Heart left ventricle (tissue), 16 donors: ENCODE measurements around the gene LIN7C. TPM values are rescaled to one million over a fixed set of nuclear protein-coding genes. Genes with fewer than 3 reads are reported as not detected.

ENCODE experiments used
- ATAC-seq, 4 donors: fragments of 200-7000 bp; cut with Tn5 transposase; one replicate each; pipeline ENCODE4 v1.9.1; 2020 to 2022; ENCODE audit warnings: moderate library complexity in 4 of 4, mild to moderate bottlenecking in 3 of 4, moderate number of reproducible peaks in 1 of 4
- DNase-seq, 5 donors: peaks; one replicate each; pipeline ENCODE4 v3.0.0-alpha.2; 2020
- H3K27ac ChIP-seq, 12 donors: fragments of 200-600 bp; sonication (generic) in 4 of 12; one replicate each; pipeline versions ENCODE4 v1.5.0 to v1.8.0; 2016 to 2022; ENCODE audit warnings: mild to moderate bottlenecking in 2 of 12
- H3K27me3 ChIP-seq, 9 donors: fragments of 200-600 bp; sonication (generic) in 2 of 9; one replicate each; pipeline versions ENCODE4 v1.5.1 to v1.8.0; 2016 to 2022; ENCODE audit warnings: mild to moderate bottlenecking in 3 of 9
- H3K36me3 ChIP-seq, 9 donors: fragments of 200-600 bp; sonication (generic) in 2 of 9; one replicate each; pipeline versions ENCODE4 v1.5.0 to v1.8.0; 2018 to 2022; ENCODE audit warnings: mild to moderate bottlenecking in 2 of 9
- H3K4me1 ChIP-seq, 12 donors: fragments of 200-600 bp; sonication (generic) in 4 of 12; one replicate each; pipeline versions ENCODE4 v1.5.0 to v1.8.0; 2016 to 2022; ENCODE audit warnings: mild to moderate bottlenecking in 3 of 12
- H3K4me3 ChIP-seq, 12 donors: fragments of 200-600 bp; sonication (generic) in 4 of 12; one replicate each; pipeline versions ENCODE4 v1.5.0 to v1.8.0; 2017 to 2022; ENCODE audit warnings: mild to moderate bottlenecking in 9 of 12, moderate library complexity in 4 of 12
- H3K9me3 ChIP-seq, 12 donors: fragments of 200-600 bp; sonication (generic) in 4 of 12; one replicate each; pipeline versions ENCODE4 v1.5.0 to v1.8.0; 2016 to 2022; ENCODE audit warnings: mild to moderate bottlenecking in 1 of 12
- CTCF ChIP-seq, 12 donors: fragments of 200-600 bp; sonication (generic) in 4 of 12; IDR thresholded peaks; one replicate each; pipeline versions ENCODE4 v1.5.0 to v1.8.0; 2018 to 2022; ENCODE audit warnings: antibody characterized with exemption in 12 of 12, mild to moderate bottlenecking in 5 of 12
- POLR2A ChIP-seq, 2 donors: fragments of 450-650 bp; IDR thresholded peaks; one replicate each; pipeline ENCODE4 v1.6.1; 2017; ENCODE audit warnings: antibody characterized with exemption in 2 of 2, mild to moderate bottlenecking in 2 of 2, moderate library complexity in 2 of 2
- WGBS, 4 donors: extraction: QIAGEN DNeasy Blood & Tissue Kit in 2 of 4; methylation state at CpG; one replicate each; pipeline versions ENCODE4 v1.1.5 to v1.1.7; 2013 to 2018; 5-methylcytosine and 5-hydroxymethylcytosine counted together
- intact Hi-C, 10 donors: fragments of 100-400 bp; cut with DNase I; formaldehyde crosslinking; loops; one replicate each; pipeline versions ENCODE4 v1.11.1 to v1.14.2; 2022
- polyA plus RNA-seq, 2 donors: library from polyadenylated mRNA; stranded (reverse); fragments of 200-250 nt; gene quantifications; one replicate each; pipeline ENCODE4 v1.2.3, GENCODE V29; 2013
- total RNA-seq, 9 donors: library from RNA; depleted of rRNA in 2 of 9; stranded (reverse); fragments of >200 nt in 2 of 9; fragmentation: NEBNext Ultra II Directional in 3 of 9; extraction: Animal tissue kit (Norgen Biotek cat#: 25700) in 3 of 9; gene quantifications; one replicate each; pipeline versions ENCODE4 v1.1.0 to v1.2.4, GENCODE V29; 2016 to 2023
- donor health status: ischemic (EF 13 %, LVEDD 7.1; RV severe dilation, severe dysfunction).
- donor health status: healthy with polysubstance abuse.
- donor health status: DM: no; HTN: yes; CAD: no.
- donor health status: DM: no; HTN: no; CAD: no.
- donor health status: ischemic (EF 25% LVEDD 6.9; RV normal size, moderate dysfunction).
- donor health status: ischemic (EF 25% LVEDD 5.7; RV mildly dilated, moderate dysfunction).
- donor health status: healthy.
- donor health status: DM: yes; HTN: yes; CAD: no.
- donor health status: ischemic (EF 35%, LVEDD 5.7; RV mildly dilated, moderate dysfunction).
- donor health status: nonischemic (EF 11% LVEDD 7.7; RV severe dilation, severe dysfunction).
- donor health status: DM: yes; HTN: yes; CAD: no.
- donor health status: PGD.
- donor health status: ischemic (EF 29% LVEDD 5.4; RV normal size, mild dysfunction).
- donor health status: nonischemic (EF 23%, LVEDD 6.1; RV moderate dilation, normal function).

Gene LIN7C
- total and polyA plus RNA-seq, 11 donors = 5.0 to 24.1 (median 16.1) TPM

- ATAC-seq (no peak), DNase-seq (no peak)
- Histone ChIP-seq H3K36me3 (peaks cover 0 to 92% (median 66%) of the 10 kb centered on the region in 9 donors), H3K9me3 (no peaks in the 10 kb centered on the region), H3K27ac (no peak overlapping the region), H3K27me3 (no peaks in the 10 kb centered on the region), H3K4me1 (peaks cover 0 to 28% (median 15%) of the 10 kb centered on the region in 12 donors), H3K4me3 (no peak overlapping the region)
- WGBS, 4 donors = 88 to 91% (median 88%) methylated on average over 1 of the region's 1 CpG
- intact Hi-C loops = no loop called here
- TF ChIP-seq POLR2A (IDR thresholded peaks at IDR 0.05) (no peak), CTCF (IDR thresholded peaks at IDR 0.05) (no peak)
These were observed 8.7 kb downstream of the LIN7C start for GRCh38 chr11:27497911-27498310.

GRCh38 chr11:27497284-27497866 is 9.2 kb downstream of the LIN7C start:
- intact Hi-C loops = no loop called here
- ATAC-seq (peak in 1 of 4 donors; percentile 54), DNase-seq (no peak)
- TF ChIP-seq POLR2A (IDR thresholded peaks at IDR 0.05) = no peak
- peak; percentile 24 to 60 (median 36) for TF ChIP-seq CTCF (IDR thresholded peaks at IDR 0.05)
- Histone ChIP-seq H3K9me3 (no peaks in the 10 kb centered on the region), H3K36me3 (peaks cover 0 to 94% (median 66%) of the 10 kb centered on the region in 9 donors), H3K4me1 (peaks cover 0 to 28% (median 11%) of the 10 kb centered on the region in 12 donors), H3K4me3 (no peak overlapping the region), H3K27ac (no peak overlapping the region), H3K27me3 (no peaks in the 10 kb centered on the region)

GRCh38 chr11:27496461-27496860 is 10.1 kb downstream of the LIN7C start:
- Histone ChIP-seq H3K9me3 (no peaks in the 10 kb centered on the region), H3K4me3 (no peak overlapping the region), H3K4me1 (peaks cover 0 to 20% (median 8%) of the 10 kb centered on the region in 12 donors), H3K36me3 (peaks cover 0 to 95% (median 66%) of the 10 kb centered on the region in 9 donors), H3K27ac (peak overlapping the region in 1 of 12 donors; percentile 19), H3K27me3 (no peaks in the 10 kb centered on the region)
- intact Hi-C loops = no loop called here
- ATAC-seq = peak in 1 of 4 donors; percentile 66
- no peak for DNase-seq
- TF ChIP-seq CTCF (IDR thresholded peaks at IDR 0.05) (no peak), POLR2A (IDR thresholded peaks at IDR 0.05) (no peak)
- 25 to 51% (median 41%) methylated on average over 1 of the region's 1 CpG for WGBS, 4 donors

- Histone ChIP-seq H3K9me3 (no peaks in the 10 kb centered on the region), H3K27ac (no peak overlapping the region), H3K36me3 (peaks cover 0 to 95% (median 66%) of the 10 kb centered on the region in 9 donors)
These were observed 10.8 kb downstream of the LIN7C start for GRCh38 chr11:27495710-27496300.

More at GRCh38 chr11:27495710-27496300, 10.8 kb downstream of the LIN7C start:
- TF ChIP-seq CTCF (IDR thresholded peaks at IDR 0.05) (no peak), POLR2A (IDR thresholded peaks at IDR 0.05) (no peak)
- WGBS, 4 donors = 73 to 89% (median 84%) methylated on average over 1 of the region's 1 CpG
- DNase-seq = no peak
- intact Hi-C loops = no loop called here
- Histone ChIP-seq H3K4me1 (peaks cover 0 to 20% (median 8%) of the 10 kb centered on the region in 12 donors), H3K27me3 (no peaks in the 10 kb centered on the region), H3K4me3 (no peak overlapping the region)
- ATAC-seq = no peak
